Nephron progenitor cell (in vitro differentiated cells): ENCODE measurements around the gene MORN1.

ENCODE experiments used
- DNase-seq: peaks from one replicate; pipeline ENCODE4 v3.0.0; 2021
- H3K27ac Mint-ChIP-seq: 2 replicates; pipeline ENCODE4 v1.8.0; 2021; ENCODE audit warnings: mild to moderate bottlenecking, moderate library complexity, mixed read lengths
- H3K27me3 Mint-ChIP-seq: 2 replicates; pipeline ENCODE4 v1.8.0; 2021; ENCODE audit warnings: mild to moderate bottlenecking, low read depth, mixed read lengths; ENCODE audit not compliant: poor library complexity
- H3K36me3 Mint-ChIP-seq: 2 replicates; pipeline ENCODE4 v1.8.0; 2021; ENCODE audit warnings: low read depth, mixed read lengths
- H3K4me1 Mint-ChIP-seq: 2 replicates; pipeline ENCODE4 v1.8.0; 2021; ENCODE audit warnings: mixed read lengths
- H3K4me3 Mint-ChIP-seq: 2 replicates; pipeline ENCODE4 v1.8.0; 2021; ENCODE audit warnings: mild to moderate bottlenecking, moderate library complexity, mixed read lengths
- H3K9me3 Mint-ChIP-seq: 2 replicates; pipeline ENCODE4 v1.8.0; 2021; ENCODE audit warnings: mild to moderate bottlenecking, moderate library complexity, mixed read lengths
- CTCF ChIP-seq: fragments of 200-600 bp; sonication (generic); IDR thresholded peaks from 2 replicates; pipeline ENCODE4 v1.5.0; 2021; ENCODE audit warnings: antibody characterized with exemption

MORN1 gene

GRCh38 chr1:2294725-2295078 is 96.7 kb downstream of the MORN1 start:
- no peak for TF ChIP-seq CTCF
- Mint-ChIP-seq H3K9me3 (no peaks in the 10 kb centered on the region), H3K4me1 (peaks cover 65% of the 10 kb centered on the region), H3K27ac (no peak overlapping the region), H3K4me3 (no peak overlapping the region), H3K36me3 (peaks cover 12% of the 10 kb centered on the region), H3K27me3 (peaks cover 2% of the 10 kb centered on the region)
- DNase-seq: no peak

- H3K9me3 Mint-ChIP-seq: no peaks in the 10 kb centered on the region
- peaks cover 65% of the 10 kb centered on the region for H3K4me1 Mint-ChIP-seq
- peaks cover 2% of the 10 kb centered on the region for H3K27me3 Mint-ChIP-seq
- no peak for TF ChIP-seq CTCF
- no peak for DNase-seq
- peak overlapping the region; percentile 53 for H3K27ac Mint-ChIP-seq
- no peak overlapping the region for H3K4me3 Mint-ChIP-seq
- H3K36me3 Mint-ChIP-seq: peaks cover 12% of the 10 kb centered on the region
These were observed 97.2 kb downstream of the MORN1 start for GRCh38 chr1:2294033-2294724.

GRCh38 chr1:2292725-2293450 is 98.5 kb downstream of the MORN1 start:
- Mint-ChIP-seq H3K9me3 (no peaks in the 10 kb centered on the region), H3K36me3 (peaks cover 12% of the 10 kb centered on the region), H3K4me3 (no peak overlapping the region), H3K4me1 (peaks cover 71% of the 10 kb centered on the region), H3K27me3 (no peaks in the 10 kb centered on the region), H3K27ac (peak overlapping the region; percentile 88)
- TF ChIP-seq CTCF: no peak
- DNase-seq: no peak

- H3K4me1 Mint-ChIP-seq: peaks cover 73% of the 10 kb centered on the region
- no peak overlapping the region for H3K4me3 Mint-ChIP-seq
- H3K27ac Mint-ChIP-seq: peak overlapping the region; percentile 36
- H3K36me3 Mint-ChIP-seq: peaks cover 14% of the 10 kb centered on the region
- no peak for TF ChIP-seq CTCF
- no peaks in the 10 kb centered on the region for H3K9me3 Mint-ChIP-seq
- no peak for DNase-seq
- H3K27me3 Mint-ChIP-seq: no peaks in the 10 kb centered on the region
These were observed 99.8 kb downstream of the MORN1 start for GRCh38 chr1:2291577-2291976.

- no peaks in the 10 kb centered on the region for H3K9me3 Mint-ChIP-seq
- DNase-seq: no peak
- TF ChIP-seq CTCF: no peak
- H3K27ac Mint-ChIP-seq: peak overlapping the region; percentile 97
- no peak overlapping the region for H3K4me3 Mint-ChIP-seq
- H3K4me1 Mint-ChIP-seq: peaks cover 74% of the 10 kb centered on the region
- no peaks in the 10 kb centered on the region for H3K27me3 Mint-ChIP-seq
- peaks cover 11% of the 10 kb centered on the region for H3K36me3 Mint-ChIP-seq
These were observed 100.5 kb downstream of the MORN1 start for GRCh38 chr1:2290595-2291510.
